ENCODE data around the gene ICAM4. TPM values are rescaled to one million over a fixed set of nuclear protein-coding genes. Genes with fewer than 3 reads are reported as not detected.

The ICAM4 gene
- total RNA-seq, 1 experiment from 2014 or later, result 2.0 TPM

DNA sequence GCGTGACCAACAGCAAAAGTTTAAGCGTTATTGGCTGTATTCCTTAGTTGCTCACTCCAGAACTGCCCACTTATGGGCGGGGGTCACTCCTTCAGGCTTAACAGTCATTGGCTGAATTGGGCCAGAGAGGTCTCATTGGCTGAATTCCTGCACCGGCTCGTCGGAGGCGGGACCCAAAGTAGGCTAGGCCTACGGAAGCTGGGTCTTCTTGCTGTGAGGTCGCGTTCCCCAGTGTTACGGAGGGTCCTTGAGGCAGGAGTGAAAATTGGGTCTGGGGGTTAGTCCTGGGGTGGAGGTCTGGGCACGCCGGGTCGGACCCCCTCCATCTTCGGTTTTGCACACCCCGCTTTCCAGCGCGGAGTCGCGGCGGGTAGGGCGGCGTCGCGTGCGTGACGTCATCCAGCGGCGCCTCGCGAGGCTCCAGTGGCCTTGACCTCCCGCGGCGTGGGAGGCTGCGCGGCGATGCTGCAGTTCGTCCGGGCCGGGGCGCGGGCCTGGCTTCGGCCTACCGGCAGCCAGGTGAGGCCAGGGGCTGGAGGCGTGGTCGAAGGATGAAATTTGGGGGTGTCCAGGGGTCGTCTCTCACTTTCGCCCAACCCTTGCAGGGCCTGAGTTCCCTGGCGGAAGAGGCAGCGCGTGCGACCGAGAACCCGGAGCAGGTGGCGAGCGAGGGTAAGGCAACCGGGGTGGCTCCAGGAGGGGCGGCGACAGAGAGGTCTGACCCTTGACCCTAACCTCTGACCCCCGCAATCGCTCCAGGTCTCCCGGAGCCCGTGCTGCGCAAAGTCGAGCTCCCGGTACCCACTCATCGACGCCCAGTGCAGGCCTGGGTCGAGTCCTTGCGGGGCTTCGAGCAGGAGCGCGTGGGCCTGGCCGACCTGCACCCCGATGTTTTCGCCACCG lies 34.7 kb upstream of the ICAM4 start, which contains the start of gene MRPL4 (continued):
- TF ChIP-seq, protein P1, sequence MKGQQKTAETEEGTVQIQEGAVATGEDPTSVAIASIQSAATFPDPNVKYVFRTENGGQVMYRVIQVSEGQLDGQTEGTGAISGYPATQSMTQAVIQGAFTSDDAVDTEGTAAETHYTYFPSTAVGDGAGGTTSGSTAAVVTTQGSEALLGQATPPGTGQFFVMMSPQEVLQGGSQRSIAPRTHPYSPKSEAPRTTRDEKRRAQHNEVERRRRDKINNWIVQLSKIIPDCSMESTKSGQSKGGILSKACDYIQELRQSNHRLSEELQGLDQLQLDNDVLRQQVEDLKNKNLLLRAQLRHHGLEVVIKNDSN (CRISPR knock-in tag; IDR thresholded peaks at IDR 0.05), result 0 out of 2 replicates have a peak, but pooled peaks have one; percentile 44
- TF ChIP-seq, protein P2, sequence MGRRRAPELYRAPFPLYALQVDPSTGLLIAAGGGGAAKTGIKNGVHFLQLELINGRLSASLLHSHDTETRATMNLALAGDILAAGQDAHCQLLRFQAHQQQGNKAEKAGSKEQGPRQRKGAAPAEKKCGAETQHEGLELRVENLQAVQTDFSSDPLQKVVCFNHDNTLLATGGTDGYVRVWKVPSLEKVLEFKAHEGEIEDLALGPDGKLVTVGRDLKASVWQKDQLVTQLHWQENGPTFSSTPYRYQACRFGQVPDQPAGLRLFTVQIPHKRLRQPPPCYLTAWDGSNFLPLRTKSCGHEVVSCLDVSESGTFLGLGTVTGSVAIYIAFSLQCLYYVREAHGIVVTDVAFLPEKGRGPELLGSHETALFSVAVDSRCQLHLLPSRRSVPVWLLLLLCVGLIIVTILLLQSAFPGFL (CRISPR knock-in tag; IDR thresholded peaks at IDR 0.05; ENCODE audit: borderline replicate concordance), result peak; percentile 51; the same call in 1 of the 2 replicates
- TF ChIP-seq RORB (CRISPR knock-in tag; IDR thresholded peaks at IDR 0.05) (no peak), FOXP1 (CRISPR knock-in tag; IDR thresholded peaks at IDR 0.05; ENCODE audit: borderline replicate concordance) (0 out of 2 replicates have a peak, but pooled peaks have one; percentile 50), NFE2L1 (CRISPR knock-in tag; IDR thresholded peaks at IDR 0.05) (peak; percentile 78; the same call in 1 of the 2 replicates), ETV6 (CRISPR knock-in tag; IDR thresholded peaks at IDR 0.05) (peak; percentile 77; the same call in 1 of the 2 replicates), SOX15 (CRISPR knock-in tag; IDR thresholded peaks at IDR 0.05) (no peak), GTF2I (CRISPR knock-in tag; conservative IDR thresholded peaks at IDR 0.05) (no peak), ATF1 (CRISPR knock-in tag; IDR thresholded peaks at IDR 0.05) (peak; percentile 96; the same call in 1 of the 2 replicates), TEAD1 (CRISPR knock-in tag; IDR thresholded peaks at IDR 0.05) (peak; percentile 62; the same call in 1 of the 2 replicates), GRHL2 (CRISPR knock-in tag; IDR thresholded peaks at IDR 0.05; ENCODE audit: insufficient replicate concordance, severe bottlenecking) (no peak), MYBL2 (CRISPR knock-in tag; IDR thresholded peaks at IDR 0.05) (peak; percentile 93), TCF7 (CRISPR knock-in tag; IDR thresholded peaks at IDR 0.05; ENCODE audit: low read depth) (peak; percentile 52; the same call in 1 of the 2 replicates), SP1 (CRISPR knock-in tag; conservative IDR thresholded peaks at IDR 0.05) (peak; percentile 94), NR2C2 (CRISPR knock-in tag; IDR thresholded peaks at IDR 0.05) (peak; percentile 10; the same call in 1 of the 2 replicates), ESRRA (CRISPR knock-in tag; IDR thresholded peaks at IDR 0.05; ENCODE audit: borderline replicate concordance) (peak; percentile 89; the same call in 1 of the 2 replicates), CBFB (CRISPR knock-in tag; IDR thresholded peaks at IDR 0.05; ENCODE audit: low read depth) (no peak)
- TF ChIP-seq, protein P3, sequence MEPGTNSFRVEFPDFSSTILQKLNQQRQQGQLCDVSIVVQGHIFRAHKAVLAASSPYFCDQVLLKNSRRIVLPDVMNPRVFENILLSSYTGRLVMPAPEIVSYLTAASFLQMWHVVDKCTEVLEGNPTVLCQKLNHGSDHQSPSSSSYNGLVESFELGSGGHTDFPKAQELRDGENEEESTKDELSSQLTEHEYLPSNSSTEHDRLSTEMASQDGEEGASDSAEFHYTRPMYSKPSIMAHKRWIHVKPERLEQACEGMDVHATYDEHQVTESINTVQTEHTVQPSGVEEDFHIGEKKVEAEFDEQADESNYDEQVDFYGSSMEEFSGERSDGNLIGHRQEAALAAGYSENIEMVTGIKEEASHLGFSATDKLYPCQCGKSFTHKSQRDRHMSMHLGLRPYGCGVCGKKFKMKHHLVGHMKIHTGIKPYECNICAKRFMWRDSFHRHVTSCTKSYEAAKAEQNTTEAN (CRISPR knock-in tag; IDR thresholded peaks at IDR 0.05), result peak; percentile 75; the same call in 1 of the 2 replicates
- TF ChIP-seq, protein P4, sequence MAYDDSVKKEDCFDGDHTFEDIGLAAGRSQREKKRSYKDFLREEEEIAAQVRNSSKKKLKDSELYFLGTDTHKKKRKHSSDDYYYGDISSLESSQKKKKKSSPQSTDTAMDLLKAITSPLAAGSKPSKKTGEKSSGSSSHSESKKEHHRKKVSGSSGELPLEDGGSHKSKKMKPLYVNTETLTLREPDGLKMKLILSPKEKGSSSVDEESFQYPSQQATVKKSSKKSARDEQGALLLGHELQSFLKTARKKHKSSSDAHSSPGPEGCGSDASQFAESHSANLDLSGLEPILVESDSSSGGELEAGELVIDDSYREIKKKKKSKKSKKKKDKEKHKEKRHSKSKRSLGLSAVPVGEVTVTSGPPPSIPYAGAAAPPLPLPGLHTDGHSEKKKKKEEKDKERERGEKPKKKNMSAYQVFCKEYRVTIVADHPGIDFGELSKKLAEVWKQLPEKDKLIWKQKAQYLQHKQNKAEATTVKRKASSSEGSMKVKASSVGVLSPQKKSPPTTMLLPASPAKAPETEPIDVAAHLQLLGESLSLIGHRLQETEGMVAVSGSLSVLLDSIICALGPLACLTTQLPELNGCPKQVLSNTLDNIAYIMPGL (CRISPR knock-in tag; IDR thresholded peaks at IDR 0.05), result peak; percentile 98
- TF ChIP-seq, protein P5, sequence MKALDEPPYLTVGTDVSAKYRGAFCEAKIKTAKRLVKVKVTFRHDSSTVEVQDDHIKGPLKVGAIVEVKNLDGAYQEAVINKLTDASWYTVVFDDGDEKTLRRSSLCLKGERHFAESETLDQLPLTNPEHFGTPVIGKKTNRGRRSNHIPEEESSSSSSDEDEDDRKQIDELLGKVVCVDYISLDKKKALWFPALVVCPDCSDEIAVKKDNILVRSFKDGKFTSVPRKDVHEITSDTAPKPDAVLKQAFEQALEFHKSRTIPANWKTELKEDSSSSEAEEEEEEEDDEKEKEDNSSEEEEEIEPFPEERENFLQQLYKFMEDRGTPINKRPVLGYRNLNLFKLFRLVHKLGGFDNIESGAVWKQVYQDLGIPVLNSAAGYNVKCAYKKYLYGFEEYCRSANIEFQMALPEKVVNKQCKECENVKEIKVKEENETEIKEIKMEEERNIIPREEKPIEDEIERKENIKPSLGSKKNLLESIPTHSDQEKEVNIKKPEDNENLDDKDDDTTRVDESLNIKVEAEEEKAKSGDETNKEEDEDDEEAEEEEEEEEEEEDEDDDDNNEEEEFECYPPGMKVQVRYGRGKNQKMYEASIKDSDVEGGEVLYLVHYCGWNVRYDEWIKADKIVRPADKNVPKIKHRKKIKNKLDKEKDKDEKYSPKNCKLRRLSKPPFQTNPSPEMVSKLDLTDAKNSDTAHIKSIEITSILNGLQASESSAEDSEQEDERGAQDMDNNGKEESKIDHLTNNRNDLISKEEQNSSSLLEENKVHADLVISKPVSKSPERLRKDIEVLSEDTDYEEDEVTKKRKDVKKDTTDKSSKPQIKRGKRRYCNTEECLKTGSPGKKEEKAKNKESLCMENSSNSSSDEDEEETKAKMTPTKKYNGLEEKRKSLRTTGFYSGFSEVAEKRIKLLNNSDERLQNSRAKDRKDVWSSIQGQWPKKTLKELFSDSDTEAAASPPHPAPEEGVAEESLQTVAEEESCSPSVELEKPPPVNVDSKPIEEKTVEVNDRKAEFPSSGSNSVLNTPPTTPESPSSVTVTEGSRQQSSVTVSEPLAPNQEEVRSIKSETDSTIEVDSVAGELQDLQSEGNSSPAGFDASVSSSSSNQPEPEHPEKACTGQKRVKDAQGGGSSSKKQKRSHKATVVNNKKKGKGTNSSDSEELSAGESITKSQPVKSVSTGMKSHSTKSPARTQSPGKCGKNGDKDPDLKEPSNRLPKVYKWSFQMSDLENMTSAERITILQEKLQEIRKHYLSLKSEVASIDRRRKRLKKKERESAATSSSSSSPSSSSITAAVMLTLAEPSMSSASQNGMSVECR (CRISPR knock-in tag; IDR thresholded peaks at IDR 0.05; ENCODE audit: borderline replicate concordance), result 0 out of 2 replicates have a peak, but pooled peaks have one; percentile 80
- TF ChIP-seq, protein P6, sequence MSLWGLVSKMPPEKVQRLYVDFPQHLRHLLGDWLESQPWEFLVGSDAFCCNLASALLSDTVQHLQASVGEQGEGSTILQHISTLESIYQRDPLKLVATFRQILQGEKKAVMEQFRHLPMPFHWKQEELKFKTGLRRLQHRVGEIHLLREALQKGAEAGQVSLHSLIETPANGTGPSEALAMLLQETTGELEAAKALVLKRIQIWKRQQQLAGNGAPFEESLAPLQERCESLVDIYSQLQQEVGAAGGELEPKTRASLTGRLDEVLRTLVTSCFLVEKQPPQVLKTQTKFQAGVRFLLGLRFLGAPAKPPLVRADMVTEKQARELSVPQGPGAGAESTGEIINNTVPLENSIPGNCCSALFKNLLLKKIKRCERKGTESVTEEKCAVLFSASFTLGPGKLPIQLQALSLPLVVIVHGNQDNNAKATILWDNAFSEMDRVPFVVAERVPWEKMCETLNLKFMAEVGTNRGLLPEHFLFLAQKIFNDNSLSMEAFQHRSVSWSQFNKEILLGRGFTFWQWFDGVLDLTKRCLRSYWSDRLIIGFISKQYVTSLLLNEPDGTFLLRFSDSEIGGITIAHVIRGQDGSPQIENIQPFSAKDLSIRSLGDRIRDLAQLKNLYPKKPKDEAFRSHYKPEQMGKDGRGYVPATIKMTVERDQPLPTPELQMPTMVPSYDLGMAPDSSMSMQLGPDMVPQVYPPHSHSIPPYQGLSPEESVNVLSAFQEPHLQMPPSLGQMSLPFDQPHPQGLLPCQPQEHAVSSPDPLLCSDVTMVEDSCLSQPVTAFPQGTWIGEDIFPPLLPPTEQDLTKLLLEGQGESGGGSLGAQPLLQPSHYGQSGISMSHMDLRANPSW (CRISPR knock-in tag; conservative IDR thresholded peaks at IDR 0.05; ENCODE audit: low read depth), result no peak
- TF ChIP-seq, protein P7, sequence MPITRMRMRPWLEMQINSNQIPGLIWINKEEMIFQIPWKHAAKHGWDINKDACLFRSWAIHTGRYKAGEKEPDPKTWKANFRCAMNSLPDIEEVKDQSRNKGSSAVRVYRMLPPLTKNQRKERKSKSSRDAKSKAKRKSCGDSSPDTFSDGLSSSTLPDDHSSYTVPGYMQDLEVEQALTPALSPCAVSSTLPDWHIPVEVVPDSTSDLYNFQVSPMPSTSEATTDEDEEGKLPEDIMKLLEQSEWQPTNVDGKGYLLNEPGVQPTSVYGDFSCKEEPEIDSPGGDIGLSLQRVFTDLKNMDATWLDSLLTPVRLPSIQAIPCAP (CRISPR knock-in tag; IDR thresholded peaks at IDR 0.05), result no peak
